ENCODE data around the gene SKIL. TPM values are rescaled to one million over a fixed set of nuclear protein-coding genes. Genes with fewer than 3 reads are reported as not detected.

The SKIL gene
- polyA plus RNA-seq, 3 donors from 2014 or later = 4.9 to 10.8 (median 10.5) TPM

GRCh38 chr3:170387950-170388349 lies 30.4 kb downstream of the SKIL start:
- H3K4me3 Mint-ChIP-seq = no peak overlapping the region
- no peak for DNase-seq
- no peak overlapping the region for H3K27ac Mint-ChIP-seq
- peaks cover 2 to 14% of the 10 kb centered on the region in 2 donors for H3K4me1 Mint-ChIP-seq
- H3K9me3 Mint-ChIP-seq = no peaks in the 10 kb centered on the region
- H3K36me3 Mint-ChIP-seq = peaks cover 31 to 47% (median 40%) of the 10 kb centered on the region in 3 donors
- no peaks in the 10 kb centered on the region for H3K27me3 Mint-ChIP-seq (ENCODE audit: low read depth in 3 of 3)

GRCh38 chr3:170391108-170391507 lies 33.6 kb downstream of the SKIL start:
- Mint-ChIP-seq H3K27ac (peak overlapping the region in 2 of 6 donors; percentile 45 to 62), H3K4me3 (no peak overlapping the region), H3K4me1 (peaks cover 0 to 8% of the 10 kb centered on the region in 2 donors), H3K9me3 (no peaks in the 10 kb centered on the region), H3K27me3 (ENCODE audit: low read depth in 3 of 3) (no peaks in the 10 kb centered on the region), H3K36me3 (peaks cover 27 to 33% (median 30%) of the 10 kb centered on the region in 3 donors)
- DNase-seq = no peak

- Mint-ChIP-seq H3K27ac (no peak overlapping the region), H3K36me3 (peaks cover 0 to 4% (median 0%) of the 10 kb centered on the region in 3 donors), H3K9me3 (no peaks in the 10 kb centered on the region), H3K4me1 (no peaks in the 10 kb centered on the region), H3K27me3 (ENCODE audit: low read depth in 3 of 3) (no peaks in the 10 kb centered on the region), H3K4me3 (no peak overlapping the region)
- DNase-seq = no peak
These were observed 40.2 kb downstream of the SKIL start for GRCh38 chr3:170397685-170398084.

GRCh38 chr3:170405101-170405500 lies 47.6 kb downstream of the SKIL start:
- H3K36me3 Mint-ChIP-seq = no peaks in the 10 kb centered on the region
- H3K27me3 Mint-ChIP-seq (ENCODE audit: low read depth in 3 of 3) = peaks cover 0 to 4% (median 0%) of the 10 kb centered on the region in 3 donors
- no peak for DNase-seq
- no peak overlapping the region for H3K27ac Mint-ChIP-seq
- no peaks in the 10 kb centered on the region for H3K9me3 Mint-ChIP-seq
- no peaks in the 10 kb centered on the region for H3K4me1 Mint-ChIP-seq
- H3K4me3 Mint-ChIP-seq = no peak overlapping the region

- H3K27me3 Mint-ChIP-seq (ENCODE audit: low read depth in 3 of 3) = peaks cover 0 to 3% (median 2%) of the 10 kb centered on the region in 3 donors
- no peak for DNase-seq
- no peak overlapping the region for H3K27ac Mint-ChIP-seq
- H3K36me3 Mint-ChIP-seq = peaks cover 0 to 3% (median 0%) of the 10 kb centered on the region in 3 donors
- H3K9me3 Mint-ChIP-seq = no peaks in the 10 kb centered on the region
- no peaks in the 10 kb centered on the region for H3K4me1 Mint-ChIP-seq
- no peak overlapping the region for H3K4me3 Mint-ChIP-seq
These were observed 53.0 kb downstream of the SKIL start for GRCh38 chr3:170410428-170411029.

- Mint-ChIP-seq H3K9me3 (no peaks in the 10 kb centered on the region), H3K27me3 (ENCODE audit: low read depth in 3 of 3) (peaks cover 2 to 6% (median 6%) of the 10 kb centered on the region in 3 donors), H3K4me3 (no peak overlapping the region), H3K27ac (no peak overlapping the region), H3K36me3 (peaks cover 0 to 3% (median 0%) of the 10 kb centered on the region in 3 donors), H3K4me1 (peaks cover 3% of the 10 kb centered on the region in 2 donors)
- no peak for DNase-seq
These were observed 55.8 kb downstream of the SKIL start for GRCh38 chr3:170413291-170413690.

GRCh38 chr3:170414202-170414663 lies 56.7 kb downstream of the SKIL start:
- Mint-ChIP-seq H3K36me3 (peaks cover 0 to 3% (median 0%) of the 10 kb centered on the region in 3 donors), H3K9me3 (no peaks in the 10 kb centered on the region), H3K27me3 (ENCODE audit: low read depth in 3 of 3) (peaks cover 3 to 10% (median 6%) of the 10 kb centered on the region in 3 donors), H3K27ac (no peak overlapping the region), H3K4me1 (peaks cover 6 to 8% of the 10 kb centered on the region in 2 donors), H3K4me3 (no peak overlapping the region)
- peak; percentile 27 to 43 (median 40) for DNase-seq

- no peak for DNase-seq
- H3K27ac Mint-ChIP-seq = no peak overlapping the region
- H3K4me3 Mint-ChIP-seq = no peak overlapping the region
- H3K4me1 Mint-ChIP-seq = peaks cover 13 to 15% of the 10 kb centered on the region in 2 donors
- no peaks in the 10 kb centered on the region for H3K9me3 Mint-ChIP-seq
- H3K36me3 Mint-ChIP-seq = peaks cover 0 to 3% (median 0%) of the 10 kb centered on the region in 3 donors
- H3K27me3 Mint-ChIP-seq (ENCODE audit: low read depth in 3 of 3) = peaks cover 3 to 12% (median 11%) of the 10 kb centered on the region in 3 donors
These were observed 59.6 kb downstream of the SKIL start for GRCh38 chr3:170417090-170417489.

GRCh38 chr3:170418422-170419398 lies 61.2 kb downstream of the SKIL start, which contains the start of gene CLDN11:
TSS of gene CLDN11 (plus strand) at chr3:170418868. CDS start at chr3:170419067, 199 bp downstream.
- no peak within 1 kb of the TSS for H3K27ac Mint-ChIP-seq
- peaks cover 3 to 11% (median 10%) of the 10 kb centered on the region in 3 donors for H3K27me3 Mint-ChIP-seq (ENCODE audit: low read depth in 3 of 3)
- H3K4me1 Mint-ChIP-seq = peaks cover 13 to 15% of the 10 kb centered on the region in 2 donors
- no peak for DNase-seq
- H3K36me3 Mint-ChIP-seq = peaks cover 0 to 3% (median 0%) of the 10 kb centered on the region in 3 donors
- H3K9me3 Mint-ChIP-seq = no peaks in the 10 kb centered on the region
- peak within 1 kb of the TSS; percentile 79 to 86 (median 83) for H3K4me3 Mint-ChIP-seq

- DNase-seq = no peak
These were observed 62.1 kb downstream of the SKIL start for GRCh38 chr3:170419557-170420087.

GRCh38 chr3:170420307-170420821 lies 62.8 kb downstream of the SKIL start:
- peaks cover 13 to 15% of the 10 kb centered on the region in 2 donors for H3K4me1 Mint-ChIP-seq
- H3K36me3 Mint-ChIP-seq = no peaks in the 10 kb centered on the region
- H3K27ac Mint-ChIP-seq = no peak overlapping the region
- peaks cover 3 to 11% (median 10%) of the 10 kb centered on the region in 3 donors for H3K27me3 Mint-ChIP-seq (ENCODE audit: low read depth in 3 of 3)
- H3K9me3 Mint-ChIP-seq = no peaks in the 10 kb centered on the region
- no peak for DNase-seq
- peak overlapping the region in 4 of 5 donors; percentile 31 to 65 (median 51) for H3K4me3 Mint-ChIP-seq

More at GRCh38 chr3:170419557-170420087, 62.1 kb downstream of the SKIL start:
- Mint-ChIP-seq H3K27me3 (ENCODE audit: low read depth in 3 of 3) (peaks cover 3 to 11% (median 10%) of the 10 kb centered on the region in 3 donors), H3K4me3 (peak overlapping the region in 2 of 5 donors; percentile 27 to 29), H3K27ac (no peak overlapping the region), H3K9me3 (no peaks in the 10 kb centered on the region), H3K4me1 (peaks cover 13 to 15% of the 10 kb centered on the region in 2 donors), H3K36me3 (no peaks in the 10 kb centered on the region)

GRCh38 chr3:170421111-170421641 lies 63.7 kb downstream of the SKIL start:
- no peak overlapping the region for H3K27ac Mint-ChIP-seq
- no peaks in the 10 kb centered on the region for H3K9me3 Mint-ChIP-seq
- no peak overlapping the region for H3K4me3 Mint-ChIP-seq
- peaks cover 16 to 19% of the 10 kb centered on the region in 2 donors for H3K4me1 Mint-ChIP-seq
- H3K27me3 Mint-ChIP-seq (ENCODE audit: low read depth in 3 of 3) = peaks cover 3 to 11% (median 11%) of the 10 kb centered on the region in 3 donors
- H3K36me3 Mint-ChIP-seq = no peaks in the 10 kb centered on the region
- no peak for DNase-seq

GRCh38 chr3:170421758-170422157 lies 64.2 kb downstream of the SKIL start:
- no peak for DNase-seq
- Mint-ChIP-seq H3K9me3 (no peaks in the 10 kb centered on the region), H3K27me3 (ENCODE audit: low read depth in 3 of 3) (peaks cover 3 to 14% (median 11%) of the 10 kb centered on the region in 3 donors), H3K4me3 (no peak overlapping the region), H3K36me3 (no peaks in the 10 kb centered on the region), H3K27ac (no peak overlapping the region), H3K4me1 (peaks cover 17 to 23% of the 10 kb centered on the region in 2 donors)

Measured in immature natural killer cell (primary cell).